ENCODE results near the gene HYDIN.

HYDIN gene

GRCh38 chr16:71230122-71230845 lies at the start of gene HYDIN:
TSS of gene HYDIN (minus strand) at chr16:71230722. CDS start at chr16:71186895, 43,827 bp downstream.
- no peak for DNase-seq

- DNase-seq = no peak
Measured at GRCh38 chr16:71276589-71277334, 46.2 kb upstream of the HYDIN start.

GRCh38 chr16:71273384-71273783 lies 42.9 kb upstream of the HYDIN start:
- no peak for DNase-seq

GRCh38 chr16:71264299-71264698 lies 33.8 kb upstream of the HYDIN start:
- DNase-seq = no peak

GRCh38 chr16:71263582-71263981 lies 33.1 kb upstream of the HYDIN start:
- no peak for DNase-seq

- DNase-seq = no peak
Measured at GRCh38 chr16:71262391-71262790, 31.9 kb upstream of the HYDIN start.

GRCh38 chr16:71260995-71261394 lies 30.5 kb upstream of the HYDIN start:
- no peak for DNase-seq

GRCh38 chr16:71259086-71259485 lies 28.6 kb upstream of the HYDIN start:
- DNase-seq = no peak

GRCh38 chr16:71258372-71258771 lies 27.9 kb upstream of the HYDIN start:
- DNase-seq = no peak

GRCh38 chr16:71257768-71258167 lies 27.2 kb upstream of the HYDIN start:
- no peak for DNase-seq

- no peak for DNase-seq
Measured at GRCh38 chr16:71255721-71256120, 25.2 kb upstream of the HYDIN start.

GRCh38 chr16:71254832-71255525 lies 24.5 kb upstream of the HYDIN start:
- DNase-seq = no peak

GRCh38 chr16:71250461-71251235 lies 20.1 kb upstream of the HYDIN start:
- DNase-seq = no peak

GRCh38 chr16:71249399-71249798 lies 18.9 kb upstream of the HYDIN start:
- no peak for DNase-seq

GRCh38 chr16:71247478-71247877 lies 17.0 kb upstream of the HYDIN start:
- no peak for DNase-seq

GRCh38 chr16:71246309-71246708 lies 15.8 kb upstream of the HYDIN start:
- DNase-seq = no peak

GRCh38 chr16:71244521-71244920 lies 14.0 kb upstream of the HYDIN start:
- no peak for DNase-seq

- DNase-seq = no peak
Measured at GRCh38 chr16:71242601-71243000, 12.1 kb upstream of the HYDIN start.

- no peak for DNase-seq
Measured at GRCh38 chr16:71242036-71242435, 11.5 kb upstream of the HYDIN start.

GRCh38 chr16:71229344-71229743 lies 1.2 kb downstream of the HYDIN start:
- no peak for DNase-seq

- DNase-seq = no peak
Measured at GRCh38 chr16:71226229-71227141, 4.0 kb downstream of the HYDIN start.

- no peak for DNase-seq
Measured at GRCh38 chr16:71225145-71225544, 5.4 kb downstream of the HYDIN start.

All from cortex of kidney (tissue), 1 donor.